HEK293T (cell line): ENCODE results near the gene PGM1.

Experiments used
- CTCF ChIA-PET: fragments of 350-600 bp; formaldehyde crosslinking; extraction: SDS; loops from one replicate; lab custom pipeline; 2021; ENCODE audit warnings: antibody characterized with exemption, inconsistent platforms; lab: Yijun Ruan, JAX
- POLR2A ChIA-PET: fragments of 350-600 bp; formaldehyde crosslinking; extraction: SDS; loops from one replicate; lab custom pipeline; 2020; ENCODE audit warnings: antibody characterized with exemption, inconsistent platforms; lab: Yijun Ruan, JAX
- DNase-seq: peaks from one replicate; pipeline ENCODE4 v3.0.0; 2012; ENCODE audit warnings: mixed read lengths; ENCODE audit errors: extremely low spot score
- ARNT ChIP-seq: fragments of 450-650 bp; IDR thresholded peaks from 2 replicates; pipeline ENCODE4 v1.6.1; 2017; ENCODE audit warnings: mild to moderate bottlenecking
- BHLHE40 ChIP-seq: fragments of 450-650 bp; IDR thresholded peaks from 2 replicates; pipeline ENCODE4 v1.6.1; 2016; ENCODE audit warnings: mild to moderate bottlenecking, moderate library complexity, borderline replicate concordance
- CTBP1 ChIP-seq: fragments of 450-650 bp; IDR thresholded peaks from 2 replicates; pipeline ENCODE4 v1.6.1; 2016; ENCODE audit warnings: borderline replicate concordance
- ELF4 ChIP-seq: fragments of 450-650 bp; IDR thresholded peaks from 2 replicates; pipeline ENCODE4 v1.6.1; 2017; ENCODE audit warnings: antibody characterized with exemption
- FOXA1 ChIP-seq: fragments of 450-650 bp; IDR thresholded peaks from 2 replicates; pipeline ENCODE4 v1.6.1; 2016; ENCODE audit warnings: mild to moderate bottlenecking
- FOXK2 ChIP-seq: fragments of 450-650 bp; IDR thresholded peaks from 2 replicates; pipeline ENCODE4 v1.6.1; 2016; ENCODE audit warnings: mild to moderate bottlenecking
- FOXM1 ChIP-seq: fragments of 450-650 bp; IDR thresholded peaks from 2 replicates; pipeline ENCODE4 v1.6.1; 2017; ENCODE audit warnings: mild to moderate bottlenecking, borderline replicate concordance
- HDGF ChIP-seq: fragments of 450-650 bp; IDR thresholded peaks from 2 replicates; pipeline ENCODE4 v1.6.1; 2017; ENCODE audit warnings: antibody characterized with exemption, borderline replicate concordance
- L3MBTL2 ChIP-seq: fragments of 450-650 bp; conservative IDR thresholded peaks from 2 replicates; pipeline ENCODE4 v1.6.1; 2016; ENCODE audit warnings: mild to moderate bottlenecking
- LEF1 ChIP-seq: fragments of 450-650 bp; IDR thresholded peaks from 2 replicates; pipeline ENCODE4 v1.6.1; 2017; ENCODE audit warnings: mild to moderate bottlenecking, borderline replicate concordance
- NFRKB ChIP-seq: fragments of 450-650 bp; IDR thresholded peaks from 2 replicates; pipeline ENCODE4 v1.6.1; 2016; ENCODE audit warnings: mild to moderate bottlenecking, moderate library complexity
- PKNOX1 ChIP-seq: fragments of 450-650 bp; IDR thresholded peaks from 2 replicates; pipeline ENCODE4 v1.6.1; 2016
- SP1 ChIP-seq: fragments of 450-650 bp; IDR thresholded peaks from 2 replicates; pipeline ENCODE4 v1.6.1; 2017
- SUZ12 ChIP-seq: fragments of 450-650 bp; IDR thresholded peaks from 2 replicates; pipeline ENCODE4 v1.6.1; 2016; ENCODE audit warnings: mild to moderate bottlenecking
- TARDBP ChIP-seq: fragments of 450-650 bp; IDR thresholded peaks from 2 replicates; pipeline ENCODE4 v1.6.1; 2016
- ZNF384 ChIP-seq: fragments of 450-650 bp; IDR thresholded peaks from 2 replicates; pipeline ENCODE4 v1.6.1; 2016

PGM1 gene

GRCh38 chr1:63628607-63629006, 35.4 kb downstream of the PGM1 start:
- ChIA-PET CTCF (no interaction called here), POLR2A (no interaction called here)
- no peak for TF ChIP-seq FOXM1
- TF ChIP-seq BHLHE40, result no peak
- no peak for TF ChIP-seq SUZ12
- no peak for TF ChIP-seq ARNT
- TF ChIP-seq TARDBP, result no peak
- no peak for TF ChIP-seq HDGF
- no peak for TF ChIP-seq FOXK2
- no peak for TF ChIP-seq L3MBTL2
- TF ChIP-seq SP1, result no peak
- no peak for TF ChIP-seq ELF4
- no peak for DNase-seq

GRCh38 chr1:63630238-63630637, 37.0 kb downstream of the PGM1 start:
- DNase-seq, result no peak
- TF ChIP-seq SUZ12 (no peak), PKNOX1 (no peak), NFRKB (no peak), ARNT (no peak), CTBP1 (no peak)
- POLR2A ChIA-PET, result no interaction called here
- CTCF ChIA-PET, result no interaction called here

GRCh38 chr1:63630666-63631065, 37.5 kb downstream of the PGM1 start:
- TF ChIP-seq PKNOX1 (no peak), HDGF (no peak), SP1 (no peak), SUZ12 (no peak), TARDBP (no peak), CTBP1 (no peak), FOXK2 (no peak)
- ChIA-PET CTCF (no interaction called here), POLR2A (no interaction called here)
- DNase-seq, result no peak

- no peak for DNase-seq
- ChIA-PET CTCF (no interaction called here), POLR2A (no interaction called here)
- TF ChIP-seq HDGF (no peak), NFRKB (no peak), FOXM1 (no peak), ZNF384 (no peak), BHLHE40 (no peak), FOXK2 (no peak), LEF1 (no peak), CTBP1 (no peak)
Observed at GRCh38 chr1:63632110-63632509, 38.9 kb downstream of the PGM1 start.

- CTCF ChIA-PET, result interaction anchor here (0.6 kb wide), 1 partner anchor 45 kb away, joined by 4 read pairs; no protein-coding TSS in a partner anchor
- no peak for TF ChIP-seq ARNT
- no peak for TF ChIP-seq ZNF384
- TF ChIP-seq PKNOX1, result no peak
- no peak for TF ChIP-seq FOXK2
- TF ChIP-seq TARDBP, result no peak
- no peak for TF ChIP-seq NFRKB
- TF ChIP-seq L3MBTL2, result no peak
- no peak for TF ChIP-seq CTBP1
- no peak for TF ChIP-seq SUZ12
- TF ChIP-seq FOXA1, result no peak
- no peak for TF ChIP-seq BHLHE40
- TF ChIP-seq FOXM1, result no peak
- TF ChIP-seq ELF4, result no peak
- TF ChIP-seq LEF1, result no peak
- TF ChIP-seq SP1, result no peak
- TF ChIP-seq HDGF, result no peak
- POLR2A ChIA-PET, result no interaction called here
Observed at GRCh38 chr1:63633281-63633680, 40.1 kb downstream of the PGM1 start.

GRCh38 chr1:63634471-63634870, 41.3 kb downstream of the PGM1 start:
- ChIA-PET POLR2A (no interaction called here), CTCF (interaction anchor here (0.6 kb wide), 1 partner anchor 610 kb away, joined by 3 read pairs; no protein-coding TSS in a partner anchor)
- no peak for TF ChIP-seq ELF4
- no peak for TF ChIP-seq CTBP1
- no peak for DNase-seq

More at GRCh38 chr1:63633281-63633680, 40.1 kb downstream of the PGM1 start:
- DNase-seq, result no peak

- ChIA-PET POLR2A (no interaction called here), CTCF (no interaction called here)
- TF ChIP-seq ARNT (no peak), LEF1 (no peak), SUZ12 (no peak), ELF4 (no peak), NFRKB (no peak), ZNF384 (no peak), L3MBTL2 (no peak), SP1 (no peak), PKNOX1 (no peak), HDGF (no peak), CTBP1 (no peak), FOXA1 (no peak), FOXK2 (no peak)
- no peak for DNase-seq
Observed at GRCh38 chr1:63635681-63636080, 42.5 kb downstream of the PGM1 start.
